ENCODE measurements around the gene TP53I13. TPM values are rescaled to one million over a fixed set of nuclear protein-coding genes. Genes with fewer than 3 reads are reported as not detected.

TP53I13 gene
- total and polyA plus RNA-seq, 2 donors = 26.3 to 74.7 TPM

GRCh38 chr17:29560316-29560715 lies 8.2 kb upstream of the TP53I13 start:
- Histone ChIP-seq H3K4me1 (ENCODE audit: insufficient read depth) (no peaks in the 10 kb centered on the region), H3K27ac (ENCODE audit: low read depth) (no peak overlapping the region), H3K4me3 (ENCODE audit: low read depth, low read length) (no peak overlapping the region), H3K36me3 (ENCODE audit: insufficient read depth) (no peaks in the 10 kb centered on the region)
- 70% methylated on average over 6 of the region's 6 CpGs for WGBS
- no peak for DNase-seq (ENCODE audit: extremely low spot score)

DNA sequence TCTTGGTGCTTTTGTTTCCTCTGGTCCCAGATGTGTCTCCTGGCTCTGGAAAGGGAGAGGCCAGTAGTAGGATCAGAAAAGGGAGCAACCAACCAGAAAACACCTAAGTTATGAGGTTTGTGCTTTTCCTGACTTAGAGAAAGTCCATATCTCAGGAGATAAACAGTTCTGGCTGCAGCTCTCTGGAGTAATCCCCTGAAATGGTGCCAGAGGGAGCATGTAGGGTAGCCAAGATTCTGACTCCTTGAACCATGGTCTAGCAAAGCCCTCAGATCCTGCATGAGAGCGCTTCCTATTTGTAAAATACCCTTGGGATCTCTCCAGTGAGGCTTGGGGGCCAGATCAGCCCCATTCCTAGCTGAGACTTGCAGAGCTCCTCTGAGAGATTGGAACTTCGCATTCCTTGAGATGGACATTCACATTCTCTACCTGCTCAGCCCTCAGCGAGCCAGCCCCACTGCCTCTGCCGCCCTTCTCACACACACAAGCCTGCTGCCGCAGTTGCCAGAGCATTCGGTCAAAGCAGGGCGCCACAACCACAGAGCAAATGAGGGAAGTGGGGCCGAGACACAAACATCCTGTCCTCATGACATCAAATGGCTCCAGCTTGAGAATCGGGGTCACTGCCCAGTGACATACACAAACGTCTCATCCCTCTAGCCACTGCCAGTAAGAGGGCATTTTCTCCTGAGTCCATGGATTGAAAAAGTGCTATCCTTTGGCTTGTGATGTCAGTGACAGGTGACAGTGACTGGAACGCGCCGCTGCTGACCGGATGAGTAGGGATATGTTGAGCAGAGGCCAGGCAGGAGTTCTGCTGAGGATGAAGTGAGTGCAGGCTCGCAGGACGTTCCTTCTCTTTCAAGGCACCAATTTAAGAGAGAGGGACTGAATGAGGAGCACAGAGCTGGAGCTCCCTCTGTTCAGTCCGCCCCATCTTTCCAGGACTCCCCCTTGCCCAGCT lies 6.7 kb upstream of the TP53I13 start:
- 52% methylated on average over 17 of the region's 17 CpGs for WGBS
- no peak overlapping the region for H3K27ac ChIP-seq (ENCODE audit: low read depth)
- no peak overlapping the region for H3K4me3 ChIP-seq (ENCODE audit: low read depth, low read length)
- no peaks in the 10 kb centered on the region for H3K36me3 ChIP-seq (ENCODE audit: insufficient read depth)
- no peaks in the 10 kb centered on the region for H3K4me1 ChIP-seq (ENCODE audit: insufficient read depth)
- no peak for DNase-seq (ENCODE audit: extremely low spot score)

- H3K27ac ChIP-seq (ENCODE audit: low read depth) = no peak overlapping the region
- 80% methylated on average over 18 of the region's 18 CpGs for WGBS
- no peak for DNase-seq (ENCODE audit: extremely low spot score)
- H3K36me3 ChIP-seq (ENCODE audit: insufficient read depth) = no peaks in the 10 kb centered on the region
- no peaks in the 10 kb centered on the region for H3K4me1 ChIP-seq (ENCODE audit: insufficient read depth)
- H3K4me3 ChIP-seq (ENCODE audit: low read depth, low read length) = no peak overlapping the region
These were observed 5.9 kb upstream of the TP53I13 start for GRCh38 chr17:29562615-29563014.

DNA sequence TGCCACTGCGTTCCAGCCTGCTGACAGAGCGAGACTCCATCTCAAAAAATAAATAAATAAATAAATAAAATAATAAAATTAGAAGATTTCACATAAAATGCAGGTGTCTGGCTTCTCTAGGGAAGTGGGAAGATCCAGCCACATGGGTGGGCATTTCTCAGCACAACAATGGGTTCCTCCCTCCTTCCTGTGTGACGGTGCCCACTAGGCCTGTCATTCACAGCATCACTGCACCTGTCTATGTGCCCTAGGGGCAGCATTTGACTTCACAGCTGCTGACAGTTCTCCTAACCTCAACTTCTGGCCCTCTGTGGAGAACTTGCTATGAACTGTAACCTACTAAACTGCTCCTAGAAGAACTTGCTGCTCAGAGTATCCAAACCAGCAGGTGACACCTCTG lies 4.7 kb upstream of the TP53I13 start:
- H3K4me1 ChIP-seq (ENCODE audit: insufficient read depth) = no peaks in the 10 kb centered on the region
- H3K27ac ChIP-seq (ENCODE audit: low read depth) = no peak overlapping the region
- H3K36me3 ChIP-seq (ENCODE audit: insufficient read depth) = no peaks in the 10 kb centered on the region
- no peak for DNase-seq (ENCODE audit: extremely low spot score)
- 95% methylated on average over 3 of the region's 3 CpGs for WGBS
- no peak overlapping the region for H3K4me3 ChIP-seq (ENCODE audit: low read depth, low read length)

- WGBS = 27% methylated on average over 55 of the region's 55 CpGs
- Histone ChIP-seq H3K27ac (ENCODE audit: low read depth) (peak overlapping the region; percentile 0), H3K36me3 (ENCODE audit: insufficient read depth) (no peaks in the 10 kb centered on the region), H3K4me1 (ENCODE audit: insufficient read depth) (no peaks in the 10 kb centered on the region), H3K4me3 (ENCODE audit: low read depth, low read length) (peak overlapping the region; percentile 56)
- no peak for DNase-seq (ENCODE audit: extremely low spot score)
These were observed 2.6 kb upstream of the TP53I13 start for GRCh38 chr17:29565643-29566472.

DNA sequence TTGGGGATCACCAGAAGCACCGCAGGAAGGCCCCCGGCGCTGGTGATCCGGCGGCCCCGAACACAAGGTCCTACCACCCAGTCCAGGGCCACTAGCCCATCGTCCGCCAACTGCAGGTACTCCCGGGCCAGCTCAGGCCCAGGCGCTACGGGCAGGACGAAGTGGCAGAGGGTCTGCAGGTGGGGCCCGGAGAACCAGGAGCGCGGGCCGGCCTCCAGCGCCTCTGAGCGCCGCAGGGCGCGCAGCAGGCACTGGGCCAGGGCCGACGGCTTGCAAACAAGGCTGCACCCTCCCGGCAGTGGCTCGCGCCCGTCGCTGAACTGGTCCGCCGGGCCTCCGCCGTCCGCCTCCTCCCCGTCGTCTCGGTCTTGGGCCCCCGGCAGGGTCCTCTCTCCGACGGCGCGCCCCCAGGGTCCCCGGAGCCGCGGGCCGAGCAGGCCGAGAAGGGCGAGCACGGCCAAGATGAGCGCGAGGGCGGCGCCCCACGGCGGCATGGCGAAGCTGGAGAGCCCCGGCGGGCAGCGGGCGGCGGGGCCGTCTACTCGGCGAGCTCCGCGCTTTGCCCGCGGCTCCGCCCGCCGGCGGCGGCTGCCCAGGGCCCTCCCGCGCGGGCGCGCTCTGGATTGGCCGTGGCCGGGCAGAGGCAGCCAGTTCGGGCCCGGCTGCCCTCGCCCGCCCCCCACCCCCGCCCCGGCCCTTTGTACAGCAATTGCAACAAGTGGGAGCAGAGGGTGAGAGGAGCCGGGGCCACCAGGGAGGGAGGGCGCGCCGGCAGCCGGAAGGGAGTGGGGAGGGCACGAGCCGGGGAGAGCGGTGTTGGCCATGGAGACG lies 1.8 kb upstream of the TP53I13 start, which contains the start of gene ABHD15:
Gene ABHD15, minus strand, starts transcription at position 565 of the 831 bp plus-strand sequence. Its CDS starts 71 bp downstream, at position 494.
- H3K4me1 ChIP-seq (ENCODE audit: insufficient read depth) = no peaks in the 10 kb centered on the region

GRCh38 chr17:29567304-29567553 lies 1.3 kb upstream of the TP53I13 start:
- DNase-seq (ENCODE audit: extremely low spot score) = no peak
- peak overlapping the region; percentile 76 for H3K27ac ChIP-seq (ENCODE audit: low read depth)
- no peaks in the 10 kb centered on the region for H3K36me3 ChIP-seq (ENCODE audit: insufficient read depth)
- no peaks in the 10 kb centered on the region for H3K4me1 ChIP-seq (ENCODE audit: insufficient read depth)
- WGBS = under 1% methylated on average over 27 of the region's 27 CpGs
- peak overlapping the region; percentile 56 for H3K4me3 ChIP-seq (ENCODE audit: low read depth, low read length)

More for the DNA sequence above, 1.8 kb upstream of the TP53I13 start, which contains the start of gene ABHD15:
- no peak for DNase-seq (ENCODE audit: extremely low spot score)
- WGBS = 1% methylated on average over 94 of the region's 94 CpGs
- H3K4me3 ChIP-seq (ENCODE audit: low read depth, low read length) = peak within 1 kb of the TSS; percentile 56
- no peaks in the 10 kb centered on the region for H3K36me3 ChIP-seq (ENCODE audit: insufficient read depth)
- H3K27ac ChIP-seq (ENCODE audit: low read depth) = peak within 1 kb of the TSS; percentile 76

DNA sequence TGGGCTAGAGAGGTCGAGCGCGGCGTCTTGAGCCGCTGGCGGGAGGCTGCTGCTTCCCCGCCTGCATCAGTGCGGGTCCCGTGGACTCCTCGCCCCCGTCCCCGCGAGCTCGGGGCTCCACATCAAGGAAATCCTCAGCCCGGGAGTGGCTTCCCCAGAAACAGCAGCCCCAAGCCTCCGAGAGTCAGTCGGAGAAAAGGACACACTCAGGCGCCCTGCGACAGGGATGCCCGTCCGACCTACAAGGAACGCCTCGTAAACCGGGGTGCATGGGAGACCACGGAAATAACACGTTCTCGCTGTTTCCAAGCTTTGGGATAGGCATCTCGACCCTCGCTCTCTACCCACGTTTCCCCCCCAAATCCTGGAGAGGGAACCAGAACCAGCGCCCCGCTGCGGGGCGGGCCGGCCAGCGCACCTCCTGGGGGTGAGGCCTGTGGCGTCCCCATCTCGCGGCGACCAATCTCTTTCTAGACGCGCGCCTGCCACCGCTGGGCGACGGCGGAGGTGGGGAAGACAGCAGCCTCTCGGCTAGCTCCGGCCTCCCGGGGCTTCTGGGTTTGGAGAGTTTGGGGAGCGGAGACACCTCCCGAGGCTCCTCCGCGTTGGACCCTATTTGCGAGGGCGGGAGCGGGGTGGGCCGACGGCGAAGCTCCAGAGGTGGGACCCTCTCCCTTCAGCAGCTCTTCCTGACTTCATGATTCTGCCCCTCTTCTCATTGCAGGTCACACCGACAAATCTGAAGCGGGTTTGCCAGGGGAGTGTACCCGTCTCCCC lies 759 bp upstream of the TP53I13 start:
- Histone ChIP-seq H3K4me3 (ENCODE audit: low read depth, low read length) (peak overlapping the region; percentile 56), H3K27ac (ENCODE audit: low read depth) (peak overlapping the region; percentile 76), H3K36me3 (ENCODE audit: insufficient read depth) (no peaks in the 10 kb centered on the region), H3K4me1 (ENCODE audit: insufficient read depth) (no peaks in the 10 kb centered on the region)
- DNase-seq (ENCODE audit: extremely low spot score) = no peak
- WGBS = under 1% methylated on average over 63 of the region's 63 CpGs

DNA sequence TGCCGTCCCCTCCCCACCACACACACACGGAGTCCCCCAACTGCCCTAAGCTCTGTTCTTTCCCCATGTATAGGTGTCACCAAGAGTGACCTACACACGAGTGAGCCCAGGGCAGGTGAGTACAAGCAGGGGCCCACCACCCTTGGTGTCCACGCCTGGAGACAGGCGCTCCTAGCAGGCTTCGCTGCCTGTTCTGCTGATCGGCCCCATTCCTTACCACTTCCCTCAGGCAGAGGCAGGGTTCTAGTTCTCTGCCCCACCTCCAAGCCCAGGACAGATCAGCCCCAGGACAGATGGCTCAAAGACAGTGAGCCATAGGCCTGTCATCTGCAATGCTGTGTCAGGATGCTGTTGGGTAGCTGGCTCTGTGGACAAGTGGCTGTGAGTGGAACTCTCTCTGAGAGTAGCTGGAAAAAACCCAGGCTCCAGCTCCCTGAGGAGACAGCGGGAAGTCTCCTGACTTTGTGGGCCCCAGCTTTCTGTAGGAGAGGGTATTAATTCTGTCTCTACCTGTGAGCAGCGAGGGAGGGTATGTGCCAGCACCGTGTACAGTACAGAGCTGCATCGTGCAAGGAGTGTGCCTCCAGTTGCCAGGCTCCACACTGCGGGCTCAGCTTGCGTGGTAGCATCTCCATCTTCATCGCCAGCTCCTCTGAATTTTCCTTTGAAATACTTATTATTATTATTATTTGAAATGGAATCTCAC lies 897 bp downstream of the TP53I13 start:
- Histone ChIP-seq H3K4me1 (ENCODE audit: insufficient read depth) (no peaks in the 10 kb centered on the region), H3K27ac (ENCODE audit: low read depth) (no peak overlapping the region), H3K4me3 (ENCODE audit: low read depth, low read length) (peak overlapping the region; percentile 56), H3K36me3 (ENCODE audit: insufficient read depth) (no peaks in the 10 kb centered on the region)
- no peak for DNase-seq (ENCODE audit: extremely low spot score)
- WGBS = 53% methylated on average over 14 of the region's 14 CpGs

GRCh38 chr17:29570521-29570920 lies 2.0 kb downstream of the TP53I13 start:
- Histone ChIP-seq H3K4me3 (ENCODE audit: low read depth, low read length) (no peak overlapping the region), H3K27ac (ENCODE audit: low read depth) (no peak overlapping the region), H3K36me3 (ENCODE audit: insufficient read depth) (no peaks in the 10 kb centered on the region), H3K4me1 (ENCODE audit: insufficient read depth) (no peaks in the 10 kb centered on the region)
- no peak for DNase-seq (ENCODE audit: extremely low spot score)
- WGBS = 86% methylated on average over 7 of the region's 7 CpGs

DNA sequence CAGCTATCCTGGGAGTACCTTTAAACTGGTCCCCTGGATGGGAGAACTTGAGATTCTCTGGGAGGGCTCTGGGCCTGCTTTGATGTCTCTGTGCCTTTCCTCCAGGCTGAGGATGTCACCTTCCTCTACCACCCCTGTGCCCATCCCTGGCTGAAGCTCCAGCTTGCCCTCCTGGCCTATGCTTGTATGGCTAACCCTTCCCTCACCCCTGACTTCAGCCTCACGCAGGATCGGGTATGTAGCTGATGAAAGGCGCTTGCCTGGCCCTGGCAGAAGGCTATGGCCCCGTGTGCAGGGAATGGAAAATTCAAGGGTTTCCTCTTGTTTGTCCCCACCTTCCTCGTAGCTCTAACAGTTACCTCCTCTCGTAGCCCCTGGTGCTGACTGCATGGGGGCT lies 3.0 kb downstream of the TP53I13 start:
- no peak for DNase-seq (ENCODE audit: extremely low spot score)
- H3K4me3 ChIP-seq (ENCODE audit: low read depth, low read length) = no peak overlapping the region
- H3K4me1 ChIP-seq (ENCODE audit: insufficient read depth) = no peaks in the 10 kb centered on the region
- H3K27ac ChIP-seq (ENCODE audit: low read depth) = no peak overlapping the region
- WGBS = 89% methylated on average over 6 of the region's 6 CpGs
- H3K36me3 ChIP-seq (ENCODE audit: insufficient read depth) = peaks cover 3% of the 10 kb centered on the region
